Suprapubic skin (tissue), 4 donors: ENCODE results near the gene ARF6. TPM values are rescaled to one million over a fixed set of nuclear protein-coding genes. Genes with fewer than 3 reads are reported as not detected.
"Not testable (repeated sequence)": the region's sequence is repeated elsewhere in the genome, so short reads cannot be mapped to it uniquely, and the experiment has no call there.

ENCODE experiments used
- DNase-seq, 2 donors: peaks; one replicate each; pipeline ENCODE4 v3.0.0-alpha.2; 2019; ENCODE audit warnings: low spot score in 2 of 2
- H3K27ac ChIP-seq: fragments of 200-600 bp; sonication (generic); one replicate; pipeline ENCODE4 v1.5.1; 2019
- H3K27me3 ChIP-seq: fragments of 200-600 bp; sonication (generic); one replicate; pipeline ENCODE4 v1.5.1; 2019
- H3K36me3 ChIP-seq: fragments of 200-600 bp; sonication (generic); one replicate; pipeline ENCODE4 v1.5.1; 2019
- H3K4me1 ChIP-seq: fragments of 200-600 bp; sonication (generic); one replicate; pipeline ENCODE4 v1.5.1; 2019
- H3K4me3 ChIP-seq: fragments of 200-600 bp; sonication (generic); one replicate; pipeline ENCODE4 v1.5.1; 2019; ENCODE audit warnings: mild to moderate bottlenecking
- H3K9me3 ChIP-seq: fragments of 200-600 bp; sonication (generic); one replicate; pipeline ENCODE4 v1.5.1; 2019
- EP300 ChIP-seq: sonication (generic); formaldehyde crosslinking; IDR thresholded peaks from one replicate; pipeline ENCODE4 v1.6.1; 2017; ENCODE audit warnings: antibody characterized with exemption
- POLR2A ChIP-seq, 2 donors: fragments of 450-650 bp; IDR thresholded peaks; one replicate each; pipeline ENCODE4 v1.6.1; 2017; ENCODE audit warnings: antibody characterized with exemption in 2 of 2, mild to moderate bottlenecking in 2 of 2, moderate library complexity in 2 of 2
- POLR2AphosphoS5 ChIP-seq, 3 donors: sonication (generic); formaldehyde crosslinking; IDR thresholded peaks; one replicate each; pipeline ENCODE4 v1.6.1; 2017; ENCODE audit warnings: antibody characterized with exemption in 3 of 3
- WGBS: methylation state at CpG from one replicate; pipeline ENCODE4 v1.1.5; 2018; 5-methylcytosine and 5-hydroxymethylcytosine counted together
- total RNA-seq, 4 donors: library from RNA; depleted of rRNA; stranded (reverse); fragments of >200 nt; gene quantifications; one replicate each; pipeline ENCODE4 v1.1.0, GENCODE V29; 2016
- TF ChIP-seq, protein P1 (sequence below), 2 donors: fragments of 200-600 bp in 1 of 2; fragments of 450-650 bp in 1 of 2; sonication (generic) in 1 of 2; IDR thresholded peaks; one replicate each; pipeline ENCODE4 v1.5.1; 2016 to 2019; ENCODE audit warnings: antibody characterized with exemption in 2 of 2, mild to moderate bottlenecking in 1 of 2, moderate library complexity in 1 of 2

The ARF6 gene
- total RNA-seq, 4 donors from 2014 or later = 48.0 to 125 (median 85.3) TPM

- peaks cover 52% of the 10 kb centered on the region for H3K4me1 ChIP-seq
- peaks cover 4% of the 10 kb centered on the region for H3K36me3 ChIP-seq
- 15% methylated on average over 4 of the region's 4 CpGs for WGBS
- H3K9me3 ChIP-seq = no peaks in the 10 kb centered on the region
- peak overlapping the region; percentile 27 for H3K27ac ChIP-seq
- H3K27me3 ChIP-seq = no peaks in the 10 kb centered on the region
- peak overlapping the region; percentile 77 for H3K4me3 ChIP-seq
- DNase-seq = no peak
- TF ChIP-seq POLR2A (IDR thresholded peaks at IDR 0.05) (no peak), EP300 (no peak), POLR2AphosphoS5 (IDR thresholded peaks at IDR 0.05) (no peak)
- TF ChIP-seq, protein P1, sequence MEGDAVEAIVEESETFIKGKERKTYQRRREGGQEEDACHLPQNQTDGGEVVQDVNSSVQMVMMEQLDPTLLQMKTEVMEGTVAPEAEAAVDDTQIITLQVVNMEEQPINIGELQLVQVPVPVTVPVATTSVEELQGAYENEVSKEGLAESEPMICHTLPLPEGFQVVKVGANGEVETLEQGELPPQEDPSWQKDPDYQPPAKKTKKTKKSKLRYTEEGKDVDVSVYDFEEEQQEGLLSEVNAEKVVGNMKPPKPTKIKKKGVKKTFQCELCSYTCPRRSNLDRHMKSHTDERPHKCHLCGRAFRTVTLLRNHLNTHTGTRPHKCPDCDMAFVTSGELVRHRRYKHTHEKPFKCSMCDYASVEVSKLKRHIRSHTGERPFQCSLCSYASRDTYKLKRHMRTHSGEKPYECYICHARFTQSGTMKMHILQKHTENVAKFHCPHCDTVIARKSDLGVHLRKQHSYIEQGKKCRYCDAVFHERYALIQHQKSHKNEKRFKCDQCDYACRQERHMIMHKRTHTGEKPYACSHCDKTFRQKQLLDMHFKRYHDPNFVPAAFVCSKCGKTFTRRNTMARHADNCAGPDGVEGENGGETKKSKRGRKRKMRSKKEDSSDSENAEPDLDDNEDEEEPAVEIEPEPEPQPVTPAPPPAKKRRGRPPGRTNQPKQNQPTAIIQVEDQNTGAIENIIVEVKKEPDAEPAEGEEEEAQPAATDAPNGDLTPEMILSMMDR (IDR thresholded peaks at IDR 0.05) = no peak
Measured at GRCh38 chr14:49895480-49895879, 2.6 kb downstream of the ARF6 start.

DNA sequence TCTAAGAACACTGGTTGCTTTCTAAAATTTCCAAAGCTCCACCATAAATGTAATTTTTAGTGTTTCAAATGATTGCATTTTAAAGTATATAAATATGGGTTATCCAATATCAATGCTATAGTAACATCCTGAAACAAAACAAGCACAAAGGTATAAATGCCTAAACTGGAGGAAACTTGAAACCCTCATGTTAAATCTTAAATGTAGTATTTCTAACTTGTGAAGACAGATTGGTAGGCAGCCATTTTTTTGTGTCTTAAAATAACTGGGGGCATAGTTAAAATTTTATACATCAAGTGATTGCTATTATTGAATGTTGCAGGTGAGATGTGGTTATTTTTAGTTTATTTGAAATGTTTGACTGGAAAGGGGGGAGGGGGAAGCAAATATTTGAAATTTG lies 3.4 kb downstream of the ARF6 start:
- not testable (repeated sequence) for H3K27me3 ChIP-seq, H3K36me3 ChIP-seq, H3K9me3 ChIP-seq, DNase-seq, H3K27ac ChIP-seq
- Histone ChIP-seq H3K4me3 (peak overlapping the region; percentile 77), H3K4me1 (peaks cover 52% of the 10 kb centered on the region)

- H3K4me3 ChIP-seq = peak overlapping the region; percentile 77
- H3K4me1 ChIP-seq = peaks cover 47% of the 10 kb centered on the region
- peaks cover 4% of the 10 kb centered on the region for H3K36me3 ChIP-seq
- H3K27ac ChIP-seq = no peak overlapping the region
- 33% methylated on average over 5 of the region's 5 CpGs for WGBS
- no peaks in the 10 kb centered on the region for H3K27me3 ChIP-seq
- no peak for DNase-seq
- no peak for TF ChIP-seq POLR2A (IDR thresholded peaks at IDR 0.05)
- no peak for TF ChIP-seq EP300
- TF ChIP-seq POLR2AphosphoS5 (IDR thresholded peaks at IDR 0.05) = no peak
- TF ChIP-seq, protein P1 (IDR thresholded peaks at IDR 0.05) = no peak
- no peaks in the 10 kb centered on the region for H3K9me3 ChIP-seq
Measured at GRCh38 chr14:49896966-49897365, 4.1 kb downstream of the ARF6 start.

GRCh38 chr14:49897414-49897813 lies 4.5 kb downstream of the ARF6 start:
- TF ChIP-seq EP300 = no peak
- TF ChIP-seq POLR2A (IDR thresholded peaks at IDR 0.05) = no peak
- no peak for TF ChIP-seq POLR2AphosphoS5 (IDR thresholded peaks at IDR 0.05)
- TF ChIP-seq, protein P1 (IDR thresholded peaks at IDR 0.05) = no peak
- Histone ChIP-seq H3K27me3 (no peaks in the 10 kb centered on the region), H3K36me3 (peaks cover 4% of the 10 kb centered on the region), H3K27ac (peak overlapping the region; percentile 58), H3K4me1 (peaks cover 46% of the 10 kb centered on the region), H3K9me3 (no peaks in the 10 kb centered on the region), H3K4me3 (peak overlapping the region; percentile 10)
- 56% methylated on average over 1 of the region's 1 CpG for WGBS
- no peak for DNase-seq

DNA sequence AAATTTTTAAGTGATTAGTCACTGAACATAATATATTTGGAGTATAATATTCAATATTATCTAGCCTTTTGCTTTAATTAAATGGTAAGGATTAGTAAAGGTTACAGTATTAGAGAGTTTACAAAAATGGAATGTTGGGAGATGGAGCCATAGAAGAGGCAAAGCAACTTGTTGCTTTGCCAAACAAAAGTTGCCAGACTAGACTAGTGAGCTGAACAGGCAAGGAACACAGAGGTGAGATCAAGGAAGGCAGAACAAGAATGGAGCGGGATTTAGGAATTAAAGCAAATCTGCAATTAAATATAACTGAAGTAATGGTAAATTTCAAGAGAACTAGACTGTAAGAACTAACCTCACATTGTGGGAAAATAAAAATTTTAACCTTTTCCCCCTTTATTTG lies 5.1 kb downstream of the ARF6 start:
- DNase-seq = no peak
- Histone ChIP-seq H3K9me3 (no peaks in the 10 kb centered on the region), H3K36me3 (peaks cover 4% of the 10 kb centered on the region), H3K4me3 (peak overlapping the region; percentile 10), H3K27me3 (no peaks in the 10 kb centered on the region), H3K27ac (peak overlapping the region; percentile 58), H3K4me1 (peaks cover 46% of the 10 kb centered on the region)
- 48% methylated on average over 1 of the region's 1 CpG for WGBS
- TF ChIP-seq POLR2AphosphoS5 (IDR thresholded peaks at IDR 0.05) = no peak
- TF ChIP-seq, protein P1 (IDR thresholded peaks at IDR 0.05) = no peak
- TF ChIP-seq POLR2A (IDR thresholded peaks at IDR 0.05) = no peak
- no peak for TF ChIP-seq EP300

GRCh38 chr14:49898485-49898884 lies 5.6 kb downstream of the ARF6 start:
- peaks cover 46% of the 10 kb centered on the region for H3K4me1 ChIP-seq

More at GRCh38 chr14:49898485-49898884, 5.6 kb downstream of the ARF6 start:
- H3K27me3 ChIP-seq = no peaks in the 10 kb centered on the region
- TF ChIP-seq, protein P1 (IDR thresholded peaks at IDR 0.05) = no peak
- TF ChIP-seq POLR2A (IDR thresholded peaks at IDR 0.05) (no peak), POLR2AphosphoS5 (IDR thresholded peaks at IDR 0.05) (no peak), EP300 (no peak)
- DNase-seq = no peak
- WGBS = 59% methylated on average over 2 of the region's 2 CpGs
- no peaks in the 10 kb centered on the region for H3K9me3 ChIP-seq
- H3K27ac ChIP-seq = peak overlapping the region; percentile 58
- peaks cover 4% of the 10 kb centered on the region for H3K36me3 ChIP-seq
- peak overlapping the region; percentile 10 for H3K4me3 ChIP-seq
